Hippocampal formation (tissue), 2 donors: ENCODE results near the gene NOXO1.

Experiments
- DNase-seq, 2 donors: peaks; one replicate each; lab custom pipeline; 2025; lab: John Stamatoyannopoulos, UW

The NOXO1 gene

DNA sequence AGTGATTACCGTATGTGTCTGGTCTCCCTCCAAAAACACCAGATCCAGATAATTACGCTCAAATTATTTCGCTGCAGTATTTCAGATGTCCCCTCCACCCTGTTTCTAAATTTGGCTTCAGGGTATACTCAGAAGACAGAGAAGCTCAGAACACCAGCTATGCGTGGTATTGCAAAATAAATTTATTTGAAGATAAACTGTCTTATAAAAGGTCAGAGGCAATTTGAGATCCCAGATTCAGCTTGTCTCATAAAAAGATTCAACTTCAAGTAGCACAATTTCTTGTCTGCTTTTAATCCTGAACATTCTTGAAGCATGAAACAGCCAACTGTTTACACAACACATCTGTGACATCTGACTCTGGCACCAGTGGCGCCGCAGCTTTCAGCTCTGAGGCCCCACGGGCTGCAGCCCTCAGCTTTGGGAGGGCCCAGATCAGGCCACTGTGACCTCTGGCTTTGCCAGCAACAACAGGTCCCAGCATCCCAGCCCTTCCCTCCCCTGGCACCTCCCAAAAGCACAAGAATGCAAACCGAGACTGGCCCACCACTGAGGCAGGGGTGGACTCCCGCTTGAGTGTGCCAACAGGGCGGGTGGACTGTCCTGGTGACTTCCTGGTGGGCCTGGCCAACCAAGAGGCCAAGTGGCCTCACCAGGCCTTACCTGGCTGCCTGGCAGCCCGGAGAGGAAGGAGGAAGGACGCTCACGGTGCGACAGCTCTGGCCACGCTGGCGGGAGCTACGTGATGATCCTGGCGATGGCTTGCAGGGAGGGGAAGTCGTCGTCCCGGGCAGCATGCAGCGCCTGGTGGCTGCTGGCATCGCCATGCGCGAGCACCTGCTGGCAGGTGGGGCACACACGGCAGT lies 16.5 kb upstream of the NOXO1 start:
- DNase-seq = peak in 1 of 2 donors; percentile 11

DNA sequence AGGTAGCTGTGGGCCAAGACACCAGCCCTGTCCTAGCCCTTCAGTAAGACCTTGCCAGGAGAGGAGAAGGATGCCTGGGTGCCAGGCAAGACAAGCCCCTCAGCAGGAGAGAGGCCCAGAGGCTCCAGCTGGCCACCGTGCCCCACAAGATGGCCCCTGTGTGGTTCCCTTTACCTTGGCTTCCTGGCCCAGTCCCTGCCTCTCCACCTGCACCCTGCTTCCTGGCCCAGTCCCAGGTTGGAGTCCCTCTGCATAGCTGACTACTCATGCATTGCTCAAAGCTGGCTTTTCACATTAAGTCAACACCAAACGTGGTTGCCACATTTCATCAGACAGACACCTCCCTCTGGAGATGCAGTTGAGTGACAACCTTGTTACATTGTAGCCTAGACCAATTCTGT lies 12.5 kb upstream of the NOXO1 start:
- DNase-seq = no peak

DNA sequence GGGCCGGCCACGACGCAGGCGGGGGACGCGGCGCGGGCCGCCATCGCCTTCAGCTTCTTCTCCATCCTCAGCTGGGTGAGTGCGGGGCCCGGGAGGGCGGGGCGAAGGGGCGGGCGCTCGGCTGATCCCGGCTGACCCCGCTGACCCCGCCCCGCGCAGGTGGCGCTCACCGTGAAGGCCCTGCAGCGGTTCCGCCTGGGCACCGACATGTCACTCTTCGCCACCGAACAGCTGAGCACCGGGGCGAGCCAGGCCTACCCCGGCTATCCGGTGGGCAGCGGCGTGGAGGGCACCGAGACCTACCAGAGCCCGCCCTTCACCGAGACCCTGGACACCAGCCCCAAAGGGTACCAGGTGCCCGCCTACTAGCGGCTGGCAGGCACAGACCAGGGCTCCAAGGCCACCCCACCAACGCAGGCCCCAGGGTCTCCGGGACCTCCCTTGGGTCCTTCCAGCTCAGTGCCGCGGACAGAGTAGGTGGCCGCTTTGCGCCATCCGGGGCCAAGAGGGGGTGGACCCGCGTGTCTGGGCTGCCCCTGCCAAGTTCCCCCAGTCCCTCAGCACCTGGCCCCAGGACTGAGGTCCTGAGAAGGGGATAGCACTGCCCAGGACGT lies 11.5 kb upstream of the NOXO1 start:
- no peak for DNase-seq

DNA sequence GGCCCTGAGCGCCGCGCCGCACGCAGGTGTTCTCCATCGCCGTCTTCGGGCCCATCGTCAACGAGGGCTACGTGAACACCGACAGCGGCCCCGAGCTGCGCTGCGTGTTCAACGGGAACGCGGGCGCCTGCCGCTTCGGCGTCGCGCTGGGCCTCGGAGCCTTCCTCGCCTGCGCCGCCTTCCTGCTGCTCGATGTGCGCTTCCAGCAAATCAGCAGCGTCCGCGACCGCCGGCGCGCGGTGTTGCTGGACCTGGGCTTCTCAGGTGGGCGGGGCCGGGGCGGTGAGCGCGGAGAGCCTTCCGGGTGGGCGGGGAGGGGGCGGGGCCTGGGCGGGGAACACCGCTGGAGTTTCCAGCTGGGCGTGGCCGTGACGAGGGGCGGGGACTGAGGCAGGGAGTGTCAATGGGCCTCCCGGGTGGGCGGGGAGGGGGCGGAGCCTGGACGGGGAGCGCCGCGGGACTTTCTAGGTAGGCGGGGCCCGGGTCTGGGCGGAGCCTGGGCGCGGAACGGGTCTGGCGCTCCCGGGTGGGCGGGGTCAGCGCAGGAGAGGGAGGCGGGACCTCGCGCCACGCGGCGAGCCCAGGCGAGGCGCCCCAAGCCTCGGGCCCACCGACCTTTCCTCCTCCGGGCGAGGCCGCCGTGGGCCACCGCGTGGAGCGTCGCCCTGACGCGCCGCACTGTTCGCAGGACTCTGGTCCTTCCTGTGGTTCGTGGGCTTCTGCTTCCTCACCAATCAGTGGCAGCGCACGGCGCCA lies 10.9 kb upstream of the NOXO1 start:
- DNase-seq = peak; percentile 67 to 84

DNA sequence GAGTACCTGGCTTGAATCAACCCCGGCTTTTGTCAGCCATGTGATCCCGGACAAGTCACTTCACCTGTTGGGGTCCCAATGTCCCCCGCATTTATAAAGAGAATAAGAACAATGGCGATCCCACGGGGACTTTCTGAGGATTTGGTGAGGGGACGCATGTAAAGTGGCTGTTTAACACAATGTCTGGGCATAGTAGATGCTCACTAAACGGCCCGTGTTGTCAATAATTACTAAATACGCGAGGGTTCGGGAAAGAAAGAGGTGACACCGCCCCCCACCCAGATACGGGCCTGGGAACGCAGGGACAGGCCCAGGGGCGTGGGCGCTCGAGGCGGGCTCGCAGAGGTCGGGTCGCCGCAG lies 10.3 kb upstream of the NOXO1 start:
- DNase-seq = no peak

GRCh38 chr16:1991135-1991551 lies 9.9 kb upstream of the NOXO1 start:
- no peak for DNase-seq

GRCh38 chr16:1990351-1991134 lies 9.3 kb upstream of the NOXO1 start:
- DNase-seq = no peak

DNA sequence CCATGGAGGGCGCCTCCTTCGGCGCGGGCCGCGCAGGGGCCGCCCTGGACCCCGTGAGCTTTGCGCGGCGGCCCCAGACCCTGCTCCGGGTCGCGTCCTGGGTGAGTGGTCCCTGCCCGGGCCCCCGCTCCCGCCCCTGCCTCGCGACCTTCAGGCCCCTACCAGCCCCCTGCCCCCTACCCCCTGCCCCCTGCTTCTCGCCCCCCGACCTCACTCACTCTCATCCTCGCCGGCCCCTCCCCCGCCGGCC lies 8.8 kb upstream of the NOXO1 start:
- no peak for DNase-seq

- DNase-seq = no peak
Measured at GRCh38 chr16:1989209-1990100, 8.2 kb upstream of the NOXO1 start, which contains the start of gene SYNGR3. Gene SYNGR3 (plus strand): TSS chr16:1989970. CDS start chr16:1990103, 133 bp downstream.

- no peak for DNase-seq
Measured at GRCh38 chr16:1987198-1987597, 5.9 kb upstream of the NOXO1 start.

DNA sequence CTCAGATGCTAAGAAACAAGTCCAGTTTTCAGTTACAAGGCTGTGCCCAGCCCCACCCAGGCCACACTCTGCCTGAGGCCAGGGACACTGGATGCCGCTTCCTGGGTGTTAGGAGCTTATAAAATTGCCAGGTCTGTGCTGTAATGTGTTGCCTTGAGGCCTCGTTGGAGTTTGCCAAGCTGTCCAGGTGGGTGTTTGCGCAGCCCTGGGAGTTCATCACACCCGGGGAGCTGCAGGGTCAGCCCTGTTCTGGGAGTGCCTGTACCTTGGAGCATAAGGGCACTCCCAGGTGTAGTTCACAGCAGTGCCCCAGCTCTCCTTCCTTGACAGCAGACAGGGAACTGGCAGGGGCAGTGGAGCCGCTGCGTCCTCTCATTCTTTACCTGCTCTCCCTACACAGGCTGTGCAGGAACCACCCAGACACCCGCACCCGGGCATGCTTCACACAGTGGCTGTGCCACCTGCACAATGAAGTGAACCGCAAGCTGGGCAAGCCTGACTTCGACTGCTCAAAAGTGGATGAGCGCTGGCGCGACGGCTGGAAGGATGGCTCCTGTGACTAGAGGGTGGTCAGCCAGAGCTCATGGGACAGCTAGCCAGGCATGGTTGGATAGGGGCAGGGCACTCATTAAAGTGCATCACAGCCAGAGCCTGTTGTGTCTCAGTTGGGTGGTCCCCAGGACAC lies 4.3 kb upstream of the NOXO1 start:
- no peak for DNase-seq

- DNase-seq = no peak
Measured at GRCh38 chr16:1984347-1985225, 3.3 kb upstream of the NOXO1 start.

- DNase-seq = peak; percentile 82 to 89
Measured at GRCh38 chr16:1983544-1984346, 2.5 kb upstream of the NOXO1 start, which contains the start of gene GFER. Gene GFER (plus strand): TSS chr16:1984193. CDS start chr16:1984219, 26 bp downstream.

DNA sequence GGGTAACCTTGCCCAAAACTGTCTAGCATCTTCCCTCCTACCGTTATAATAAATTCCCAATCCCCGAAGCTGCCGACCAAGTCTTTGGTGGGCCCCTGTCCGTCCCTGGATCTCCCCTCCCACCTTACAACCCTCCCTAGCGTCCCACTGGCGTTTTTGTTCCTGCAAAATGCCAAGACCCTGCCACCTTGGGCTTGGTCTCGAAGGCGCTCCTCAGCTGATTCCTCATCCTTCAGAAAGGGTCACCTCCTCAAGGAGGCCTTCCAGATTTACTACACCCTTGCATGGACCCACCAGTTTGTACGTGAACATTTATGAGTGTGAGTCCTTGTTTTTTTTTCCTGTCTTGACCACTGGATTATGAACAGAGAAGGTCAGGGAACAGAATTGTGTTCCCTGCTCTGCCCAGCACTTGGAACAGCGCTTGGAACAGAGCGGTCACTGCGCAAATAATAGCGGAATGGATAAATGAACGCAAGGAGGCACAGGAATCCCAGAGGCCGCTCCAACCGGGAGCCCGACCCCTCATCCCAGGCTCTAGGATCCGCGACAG lies 1.8 kb upstream of the NOXO1 start:
- DNase-seq = no peak

GRCh38 chr16:1982013-1982433 lies 754 bp upstream of the NOXO1 start:
- DNase-seq = no peak

- DNase-seq = no peak
Measured at GRCh38 chr16:1980770-1981087, 540 bp downstream of the NOXO1 start.

DNA sequence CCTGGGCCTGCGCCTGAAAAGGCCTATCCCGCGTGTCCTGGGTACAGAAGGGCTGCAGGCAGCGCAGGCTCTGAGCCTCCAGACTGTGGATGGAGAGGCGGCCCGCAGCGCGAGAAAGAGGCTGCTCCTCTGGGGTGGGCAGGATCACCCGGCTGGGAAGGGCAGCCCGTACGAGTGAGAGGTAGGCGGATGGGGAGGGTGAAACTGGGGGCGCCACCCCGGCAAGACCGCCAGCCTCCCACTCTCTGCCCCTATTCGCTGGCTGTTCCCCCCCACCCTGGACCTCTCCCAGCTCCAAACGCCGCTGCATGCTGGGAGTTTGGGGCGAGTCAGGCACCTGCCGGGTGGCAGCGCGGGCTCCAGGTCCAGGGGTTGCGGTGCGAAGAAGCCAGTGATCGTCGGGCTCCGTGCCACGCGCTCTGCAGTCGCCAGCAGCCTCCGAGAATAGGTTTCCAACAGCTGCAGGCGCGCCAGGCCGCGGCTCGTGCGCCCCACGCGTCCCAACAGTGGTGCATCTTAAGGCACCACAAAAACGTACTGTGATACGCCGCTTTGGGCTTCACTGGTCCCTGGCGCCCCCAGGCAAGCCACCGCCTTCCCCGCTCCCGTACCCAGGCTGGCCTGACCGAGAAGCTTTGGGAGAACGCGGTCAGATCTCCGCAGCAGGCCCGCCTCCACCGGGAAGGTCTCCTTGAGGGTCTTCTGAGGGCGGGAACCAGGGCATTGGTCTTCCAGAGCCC lies 1.1 kb downstream of the NOXO1 start:
- no peak for DNase-seq
